GM21737 (cell line): ENCODE results near the gene TMIE.

Source experiments
- ATAC-seq: cut with Tn5 transposase; IDR thresholded peaks from one replicate; pipeline ENCODE4 v1.9.1; 2021; ENCODE audit warnings: mild to moderate bottlenecking, moderate library complexity; ENCODE audit not compliant: unreplicated experiment

Gene TMIE

DNA sequence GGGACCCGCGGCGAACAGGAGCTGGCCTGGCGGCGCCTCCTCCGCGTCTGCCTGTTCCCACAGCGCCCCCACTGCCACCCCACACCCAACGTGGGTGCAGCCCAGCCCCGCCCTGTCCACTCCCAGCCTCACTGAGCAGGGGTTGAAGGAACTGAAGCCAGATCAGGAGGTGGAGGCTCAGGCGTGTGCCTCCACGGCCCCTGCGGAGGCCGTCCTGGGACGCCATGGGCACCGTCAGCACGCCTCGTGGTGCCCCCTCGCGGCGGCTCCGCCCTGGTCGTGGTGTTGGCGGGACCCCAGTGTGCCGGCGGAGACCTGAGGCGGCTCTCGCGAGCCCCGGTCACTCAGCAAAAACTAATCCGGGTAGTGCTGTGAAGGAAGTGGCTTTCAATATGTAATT lies 55.5 kb downstream of the TMIE start:
- ATAC-seq, result no peak

DNA sequence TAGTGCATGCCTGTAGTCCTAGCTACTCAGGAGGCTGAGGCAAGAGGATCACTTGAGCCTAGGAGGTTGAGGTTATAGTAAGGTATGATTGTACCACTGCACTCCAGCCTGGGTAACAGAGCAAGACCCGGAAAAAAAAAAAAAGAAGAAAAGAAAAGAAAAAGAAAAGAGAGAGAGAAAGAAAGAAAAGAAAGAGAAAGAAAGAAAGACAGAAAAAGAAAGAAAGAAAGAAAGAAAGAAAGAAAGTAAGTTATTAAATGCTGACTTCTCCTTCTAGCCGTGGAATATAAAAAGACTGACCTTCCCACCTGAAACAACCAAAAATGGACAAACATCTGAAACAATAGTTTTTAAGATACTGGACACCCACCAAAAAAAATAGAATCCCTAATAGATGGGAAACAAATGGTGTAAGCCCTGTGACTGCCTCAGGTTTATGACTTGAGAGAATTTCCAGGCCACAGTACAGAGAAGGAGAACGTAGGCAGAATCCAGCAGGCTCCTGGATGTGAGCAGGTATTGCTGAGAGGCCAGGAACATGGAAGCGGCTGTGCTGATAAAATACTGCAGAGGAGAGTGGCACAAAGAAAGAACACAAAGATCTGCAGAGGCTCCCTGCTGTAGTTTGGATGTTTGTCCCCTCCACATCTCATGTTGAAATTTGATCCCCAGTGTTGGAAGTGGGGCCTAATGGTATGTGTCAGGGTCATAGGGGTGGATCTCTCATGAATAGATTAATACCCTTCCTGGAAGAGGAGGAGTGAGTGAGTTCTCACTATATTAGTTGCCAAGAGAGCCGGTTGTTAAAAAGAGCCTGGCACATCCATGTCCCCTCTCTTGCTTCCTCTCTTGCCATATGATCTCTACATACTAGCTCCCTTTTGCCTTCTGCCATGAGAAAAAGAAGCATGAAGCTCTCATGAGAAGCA lies 58.3 kb downstream of the TMIE start:
- ATAC-seq, result no peak
